GM21447 (cell line): ENCODE measurements around the gene ADPRS.

Experiments used
- ATAC-seq: cut with Tn5 transposase; IDR thresholded peaks from one replicate; pipeline ENCODE4 v1.9.1; 2021; ENCODE audit not compliant: unreplicated experiment

ADPRS gene

DNA sequence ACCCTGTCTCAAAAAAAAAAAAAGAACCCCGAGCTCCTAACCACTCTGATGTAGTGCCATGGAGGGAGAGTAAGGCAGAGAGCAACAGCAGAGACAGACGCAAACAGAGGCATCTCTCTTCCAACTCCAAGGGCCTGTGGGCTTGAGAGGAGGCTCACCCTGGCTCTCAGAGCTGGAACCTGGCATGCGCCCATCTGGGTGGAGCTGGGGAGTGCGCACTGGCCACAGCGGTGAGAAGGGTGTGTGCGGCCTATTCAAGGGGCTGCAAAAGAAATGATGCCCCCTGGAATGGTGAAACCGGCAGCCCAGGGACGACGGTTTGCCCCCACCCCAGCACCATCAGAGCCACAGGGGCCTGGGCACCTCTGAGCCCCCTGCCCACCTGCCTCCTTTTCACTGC is 18.7 kb downstream of the ADPRS start:
- no peak for ATAC-seq

DNA sequence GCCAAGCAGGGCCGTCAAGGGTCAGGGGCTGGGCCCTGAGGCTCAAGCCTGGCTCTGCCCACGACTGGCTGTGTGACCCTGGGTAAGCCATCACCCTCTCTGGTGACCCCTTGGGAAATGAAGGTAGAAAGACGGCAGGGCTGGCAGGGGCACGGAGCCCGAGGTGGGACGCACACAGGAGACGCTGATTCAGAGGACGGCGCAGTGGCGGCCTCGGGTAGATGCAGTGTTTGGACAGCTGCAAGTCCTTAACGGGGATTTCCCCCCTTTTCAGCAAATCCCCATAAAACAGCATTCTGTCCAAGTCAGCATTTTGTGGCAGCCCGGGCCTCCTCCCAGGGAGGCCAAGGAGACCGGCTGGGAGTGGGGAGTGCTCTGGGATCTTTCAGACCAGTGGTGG is 19.6 kb downstream of the ADPRS start:
- ATAC-seq: no peak

GRCh38 chr1:36109041-36109679 is 20.5 kb downstream of the ADPRS start:
- ATAC-seq: no peak

GRCh38 chr1:36111151-36111550 is 22.5 kb downstream of the ADPRS start:
- ATAC-seq: no peak

DNA sequence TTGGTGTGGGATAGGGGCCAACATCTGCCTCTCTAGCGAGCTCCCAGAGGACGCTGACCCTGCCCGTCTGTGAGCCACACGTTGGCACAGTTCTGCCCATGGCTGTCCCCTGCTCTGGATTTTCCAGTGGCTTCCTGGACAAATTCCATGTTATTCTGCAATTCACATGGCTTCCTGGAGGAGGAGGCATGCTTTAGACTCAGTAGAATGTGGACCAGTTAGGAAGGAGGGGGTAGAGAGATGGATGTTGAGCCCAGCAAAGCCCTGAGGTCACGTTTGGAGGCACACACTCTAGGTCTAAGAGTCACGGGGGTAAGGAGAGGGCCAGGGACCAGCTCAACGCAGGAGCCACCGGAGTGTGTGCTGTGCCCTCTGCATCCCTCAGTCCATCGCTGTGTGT is 24.1 kb downstream of the ADPRS start:
- ATAC-seq: no peak

GRCh38 chr1:36114371-36114770 is 25.7 kb downstream of the ADPRS start:
- ATAC-seq: no peak

DNA sequence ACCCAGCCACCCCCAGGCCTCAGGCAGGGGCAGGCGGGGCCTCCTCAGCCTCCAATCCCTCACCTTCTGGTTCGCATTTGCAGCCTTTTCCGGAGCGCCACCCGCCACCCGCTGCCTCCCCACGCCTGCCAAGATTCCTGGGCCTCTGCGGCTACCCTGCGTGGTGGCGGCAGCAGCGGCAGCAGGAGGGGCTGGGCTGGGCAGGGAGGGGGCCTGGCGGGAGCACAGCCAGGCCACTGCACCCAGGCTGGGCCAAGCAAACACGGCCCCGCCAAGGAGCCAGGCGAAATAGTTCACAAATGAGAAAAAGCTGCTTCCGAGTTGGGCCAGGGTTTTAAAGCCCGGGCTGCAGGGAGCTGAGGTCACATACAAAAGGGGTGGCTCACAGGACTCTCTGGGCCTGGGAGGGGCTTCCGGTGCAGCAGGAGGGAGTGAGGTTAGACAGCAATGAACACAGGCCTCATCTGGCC is 26.5 kb downstream of the ADPRS start:
- no peak for ATAC-seq

- ATAC-seq: no peak
These were observed 27.2 kb downstream of the ADPRS start for GRCh38 chr1:36115931-36116330.

GRCh38 chr1:36116901-36117300 is 28.2 kb downstream of the ADPRS start:
- ATAC-seq: no peak

GRCh38 chr1:36118447-36119204 is 29.9 kb downstream of the ADPRS start:
- no peak for ATAC-seq

DNA sequence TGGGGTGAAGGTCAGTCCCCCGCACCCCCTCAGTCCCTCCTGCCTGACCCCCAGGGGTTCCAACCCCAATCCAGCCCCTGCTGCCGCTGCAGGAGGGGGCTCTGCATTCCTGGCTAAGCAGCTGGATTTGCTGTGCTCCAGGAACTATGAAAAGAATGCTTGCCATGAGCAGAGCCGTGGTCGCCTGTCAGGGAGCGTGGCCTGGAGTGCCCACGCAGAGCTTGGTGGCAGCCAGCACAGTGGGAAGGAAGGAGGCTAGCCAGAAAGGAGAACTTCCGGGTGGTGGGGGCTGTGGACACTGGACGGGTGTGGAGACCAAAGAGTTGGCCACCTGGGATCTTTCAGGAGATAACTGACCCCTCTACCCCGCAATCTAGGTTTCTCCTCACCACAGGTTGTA is 30.8 kb downstream of the ADPRS start:
- no peak for ATAC-seq

DNA sequence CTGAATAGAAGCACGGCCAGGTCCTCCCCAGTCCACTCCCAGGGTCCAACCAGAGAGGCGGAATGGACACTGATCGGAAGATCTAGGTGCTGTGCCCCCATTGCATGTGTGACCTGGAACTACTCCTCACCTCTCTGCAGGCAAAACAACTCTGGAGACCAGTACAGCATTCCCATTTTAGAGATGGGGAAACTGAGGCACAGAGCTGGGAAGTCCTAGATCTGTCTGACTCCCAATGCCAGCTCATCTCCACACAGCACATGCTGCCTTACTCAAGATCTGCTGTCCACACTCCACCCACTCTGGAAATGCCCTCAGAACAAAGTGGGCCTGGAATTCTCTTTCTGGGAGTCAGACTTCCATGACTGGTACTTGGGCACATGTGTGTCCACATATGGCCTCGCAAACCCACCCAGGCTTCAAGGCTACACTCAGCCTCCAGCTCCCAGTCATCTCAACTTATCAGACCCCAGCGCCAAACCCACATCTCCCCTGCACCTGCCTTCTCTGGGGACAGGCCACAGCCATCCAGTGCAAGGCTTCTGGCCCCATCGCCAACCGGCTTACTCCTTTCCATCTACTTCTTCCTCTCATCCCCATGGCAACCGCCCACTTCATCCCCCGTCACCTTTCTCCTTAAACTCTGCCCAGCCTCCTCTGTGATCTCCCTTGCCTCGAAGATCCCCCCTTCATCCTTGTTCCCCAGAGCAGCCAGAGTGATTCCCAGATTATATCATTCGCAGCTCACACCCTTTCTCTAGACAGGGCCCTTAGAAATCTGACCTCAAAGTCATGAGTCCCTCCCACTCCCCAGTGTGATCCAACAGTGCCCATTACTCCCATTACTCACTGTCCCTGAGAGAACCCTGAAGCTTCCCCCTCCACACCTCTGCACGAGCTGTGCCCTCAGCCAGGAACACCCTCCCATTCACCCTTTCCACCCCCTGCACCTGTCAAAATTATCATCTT is 33.7 kb downstream of the ADPRS start:
- no peak for ATAC-seq

DNA sequence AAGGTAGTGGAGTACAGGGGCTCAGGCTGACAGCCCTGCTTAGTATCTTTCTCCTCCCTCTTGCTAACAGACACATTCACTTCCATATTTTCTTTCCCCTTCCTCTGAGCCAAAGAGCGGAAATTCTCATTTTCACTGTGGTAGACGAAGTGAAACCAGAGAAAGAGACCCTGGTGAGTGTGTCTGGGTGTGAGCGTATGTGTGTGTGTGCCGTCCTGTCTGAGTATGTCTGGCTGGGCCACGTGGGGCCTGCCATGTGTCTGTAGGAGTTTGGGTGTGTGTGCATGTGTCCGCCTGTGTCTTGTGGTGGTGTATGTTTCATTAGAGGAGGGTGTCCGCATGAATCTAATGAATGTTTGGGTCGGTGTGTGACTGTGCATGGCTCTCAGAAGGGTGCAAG is 34.7 kb downstream of the ADPRS start:
- no peak for ATAC-seq

GRCh38 chr1:36124404-36125128 is 35.9 kb downstream of the ADPRS start:
- ATAC-seq: no peak

DNA sequence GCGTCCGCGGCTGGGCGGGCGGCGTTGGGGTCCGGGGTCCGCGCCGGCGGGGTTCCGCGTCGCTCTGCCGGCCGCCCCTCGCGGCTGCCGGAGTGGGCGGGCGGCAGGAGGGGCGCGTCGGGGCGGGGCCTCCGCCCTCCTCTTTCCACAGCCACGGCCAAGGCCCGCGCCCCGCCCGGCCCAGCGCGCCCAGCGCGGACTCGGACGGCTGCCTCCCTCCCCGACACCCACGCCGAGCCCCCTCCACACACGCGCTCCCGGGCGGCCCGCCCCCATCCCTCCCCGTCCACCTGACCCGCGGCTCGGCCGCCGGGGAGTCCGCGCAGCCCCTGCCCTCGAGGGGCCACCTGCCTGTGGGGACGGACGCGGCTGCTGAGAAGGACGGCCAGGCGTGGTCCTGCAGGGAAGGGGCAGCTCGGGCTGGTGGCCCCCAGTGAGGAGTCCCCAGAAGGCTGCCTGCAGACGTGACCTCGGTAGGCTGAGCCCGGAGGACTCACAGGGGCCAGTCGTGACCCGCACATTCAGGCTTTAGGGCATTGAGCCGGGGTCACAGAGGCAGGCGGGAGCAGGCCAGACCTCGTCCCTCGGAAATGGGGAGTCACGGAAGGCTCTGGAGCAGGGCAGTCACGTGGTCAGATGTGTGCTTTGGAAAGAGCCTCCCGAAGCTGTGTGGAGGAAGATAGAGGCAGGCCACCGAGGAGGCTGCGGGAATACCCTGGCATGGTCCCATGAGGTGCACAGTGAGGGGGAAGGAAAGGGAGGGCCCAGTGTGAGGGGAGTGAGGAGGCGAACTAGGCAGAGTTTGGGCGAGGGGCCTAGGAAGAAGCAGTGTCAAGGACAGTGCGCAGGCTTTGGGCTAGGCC is 36.7 kb downstream of the ADPRS start, which contains the start of gene COL8A2:
Gene COL8A2 (minus strand): TSS at position 94 of the 863 bp plus-strand sequence. CDS start 24,980 bp downstream, outside the sequence.
- ATAC-seq: no peak

DNA sequence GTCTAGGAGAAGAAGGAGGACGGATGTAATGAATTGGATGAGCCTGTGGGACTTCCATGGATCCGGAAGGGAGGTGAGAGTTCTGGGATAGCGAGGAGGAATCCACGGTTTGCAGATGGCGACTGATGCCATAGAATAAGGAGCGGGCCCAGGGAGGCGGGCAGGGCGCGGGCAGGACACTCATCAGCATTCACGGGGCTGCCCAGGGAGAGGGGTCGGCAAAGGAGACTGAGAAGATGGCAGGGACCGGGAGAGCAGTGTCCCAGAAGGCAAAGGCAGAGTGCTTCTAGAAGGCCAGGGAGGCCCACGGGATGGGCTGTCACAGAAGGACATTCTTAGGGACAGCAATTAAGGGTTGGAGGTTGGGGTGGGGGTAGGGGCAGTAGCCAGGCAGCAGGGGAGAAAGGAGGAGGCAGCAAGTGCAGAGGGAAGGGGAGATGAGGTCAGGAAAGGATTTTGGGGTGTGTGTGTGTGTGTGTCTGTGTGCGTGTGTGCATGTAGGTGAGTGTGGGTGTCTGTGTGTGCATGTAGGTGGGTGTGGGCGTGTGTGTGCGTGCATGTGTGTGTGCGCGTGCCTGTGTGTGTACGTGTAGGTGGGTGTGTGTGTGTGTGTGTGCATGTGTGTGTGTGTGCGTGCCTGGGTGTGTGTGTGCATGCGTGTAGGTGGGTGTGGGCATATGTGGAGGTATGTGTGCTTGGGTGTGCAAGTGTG is 37.5 kb downstream of the ADPRS start:
- ATAC-seq: no peak

- no peak for ATAC-seq
These were observed 38.3 kb downstream of the ADPRS start for GRCh38 chr1:36126797-36127500.

DNA sequence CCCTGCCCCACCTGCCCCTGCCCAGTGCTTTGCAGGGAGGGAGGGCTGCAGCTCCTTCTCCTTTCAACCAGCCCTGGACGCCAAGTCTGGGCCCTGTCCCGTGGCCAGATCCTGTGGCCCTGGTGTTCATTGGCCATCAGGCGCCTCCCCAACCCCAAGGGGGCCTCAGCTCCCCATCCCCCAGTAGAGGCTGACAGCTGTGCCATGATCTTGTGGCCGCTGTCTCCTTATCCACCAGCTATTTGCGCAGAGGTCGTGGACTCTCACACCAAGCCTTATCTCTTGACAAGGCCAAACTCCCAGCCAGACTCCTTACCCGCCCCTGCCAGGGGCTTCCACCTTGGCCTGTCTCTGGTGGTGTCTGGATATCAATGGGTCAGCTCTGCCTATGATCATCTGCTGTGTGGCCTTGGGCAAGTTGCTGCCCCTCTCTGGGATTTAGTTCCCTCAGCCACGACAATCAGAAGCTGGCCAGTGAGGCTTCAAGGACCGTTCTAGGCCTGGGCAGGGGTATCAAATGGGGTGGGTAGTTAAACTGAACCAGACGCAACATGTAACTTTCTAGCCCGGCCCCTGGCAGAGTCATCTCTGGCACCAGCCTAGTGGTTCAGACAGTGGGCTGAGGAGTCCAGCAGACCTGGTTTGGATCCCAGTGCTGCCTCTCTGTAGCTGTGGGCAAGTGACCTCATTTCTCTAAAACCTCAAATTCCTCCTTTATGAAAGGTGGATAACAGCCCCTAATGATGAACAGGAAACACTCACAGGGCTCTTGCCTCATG is 39.6 kb downstream of the ADPRS start:
- ATAC-seq: no peak
